Breast epithelium (tissue), 3 donors: Measurements from ENCODE around the gene MRPL27.

Experiments used
- CTCF ChIP-seq, 3 donors: fragments of 450-650 bp; IDR thresholded peaks; one replicate each; pipeline ENCODE4 v1.5.1; 2016 to 2017; ENCODE audit warnings: antibody characterized with exemption in 3 of 3, mild to moderate bottlenecking in 3 of 3, moderate library complexity in 3 of 3
- POLR2A ChIP-seq: fragments of 450-650 bp; IDR thresholded peaks from one replicate; pipeline ENCODE4 v1.6.1; 2016; ENCODE audit warnings: antibody characterized with exemption, mild to moderate bottlenecking, moderate library complexity

- no peak for TF ChIP-seq CTCF (IDR thresholded peaks at IDR 0.05)
- TF ChIP-seq POLR2A, result no peak
Measured at GRCh38 chr17:50355701-50356341, 17.2 kb downstream of the MRPL27 start.
